Measurements from ENCODE around the gene EIF3L.

Gene EIF3L

GRCh38 chr22:37804352-37804880, 44.8 kb upstream of the EIF3L start:
- H3K4me3 ChIP-seq (ENCODE audit: low read depth, low read length) = peak overlapping the region; percentile 96
- no peaks in the 10 kb centered on the region for H3K27me3 ChIP-seq
- no peaks in the 10 kb centered on the region for H3K36me3 ChIP-seq
- peaks cover 4% of the 10 kb centered on the region; the same call in 1 of the 2 replicates for H3K4me1 ChIP-seq
- TF ChIP-seq, protein P1, sequence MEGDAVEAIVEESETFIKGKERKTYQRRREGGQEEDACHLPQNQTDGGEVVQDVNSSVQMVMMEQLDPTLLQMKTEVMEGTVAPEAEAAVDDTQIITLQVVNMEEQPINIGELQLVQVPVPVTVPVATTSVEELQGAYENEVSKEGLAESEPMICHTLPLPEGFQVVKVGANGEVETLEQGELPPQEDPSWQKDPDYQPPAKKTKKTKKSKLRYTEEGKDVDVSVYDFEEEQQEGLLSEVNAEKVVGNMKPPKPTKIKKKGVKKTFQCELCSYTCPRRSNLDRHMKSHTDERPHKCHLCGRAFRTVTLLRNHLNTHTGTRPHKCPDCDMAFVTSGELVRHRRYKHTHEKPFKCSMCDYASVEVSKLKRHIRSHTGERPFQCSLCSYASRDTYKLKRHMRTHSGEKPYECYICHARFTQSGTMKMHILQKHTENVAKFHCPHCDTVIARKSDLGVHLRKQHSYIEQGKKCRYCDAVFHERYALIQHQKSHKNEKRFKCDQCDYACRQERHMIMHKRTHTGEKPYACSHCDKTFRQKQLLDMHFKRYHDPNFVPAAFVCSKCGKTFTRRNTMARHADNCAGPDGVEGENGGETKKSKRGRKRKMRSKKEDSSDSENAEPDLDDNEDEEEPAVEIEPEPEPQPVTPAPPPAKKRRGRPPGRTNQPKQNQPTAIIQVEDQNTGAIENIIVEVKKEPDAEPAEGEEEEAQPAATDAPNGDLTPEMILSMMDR (IDR thresholded peaks at IDR 0.05; ENCODE audit: low read depth, low read length) = no peak
- no peak for DNase-seq
- no peaks in the 10 kb centered on the region for H3K9me3 ChIP-seq

DNA sequence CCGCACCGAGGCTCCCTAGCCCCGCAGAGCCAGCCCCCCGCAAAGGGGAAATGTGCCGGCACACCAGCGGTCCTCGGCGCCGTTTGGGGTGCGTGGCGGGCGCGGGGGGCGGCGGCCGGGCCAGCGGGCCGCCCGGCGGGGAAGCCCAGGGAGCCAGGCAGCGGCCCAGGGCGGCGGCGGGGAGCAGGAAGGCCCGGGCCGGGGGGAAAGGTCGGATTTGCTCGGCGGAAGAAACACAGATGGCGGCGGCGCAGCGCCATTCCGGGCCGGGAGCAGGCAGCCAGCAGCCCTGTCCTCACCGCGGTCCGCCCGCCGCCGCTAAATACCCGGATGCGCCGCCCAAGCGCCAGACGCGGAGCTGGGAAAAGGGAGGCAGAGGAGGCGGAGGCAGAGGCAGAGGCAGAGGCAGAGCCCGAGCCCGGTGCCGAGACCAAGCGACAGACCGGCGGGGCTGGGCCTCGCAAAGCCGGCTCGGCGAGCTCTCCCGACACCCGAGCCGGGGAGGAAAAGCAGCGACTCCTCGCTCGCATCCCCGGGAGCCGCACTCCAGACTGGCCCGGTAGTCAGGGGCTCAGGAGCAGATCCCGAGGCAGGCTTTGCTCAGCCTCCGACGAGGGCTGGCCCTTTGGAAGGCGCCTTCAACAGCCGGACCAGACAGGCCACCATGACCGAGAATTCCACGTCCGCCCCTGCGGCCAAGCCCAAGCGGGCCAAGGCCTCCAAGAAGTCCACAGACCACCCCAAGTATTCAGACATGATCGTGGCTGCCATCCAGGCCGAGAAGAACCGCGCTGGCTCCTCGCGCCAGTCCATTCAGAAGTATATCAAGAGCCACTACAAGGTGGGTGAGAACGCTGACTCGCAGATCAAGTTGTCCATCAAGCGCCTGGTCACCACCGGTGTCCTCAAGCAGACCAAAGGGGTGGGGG, 44.1 kb upstream of the EIF3L start:
- Histone ChIP-seq H3K4me1 (peaks cover 4% of the 10 kb centered on the region; the same call in 1 of the 2 replicates), H3K36me3 (no peaks in the 10 kb centered on the region), H3K9me3 (no peaks in the 10 kb centered on the region), H3K27me3 (no peaks in the 10 kb centered on the region), H3K4me3 (ENCODE audit: low read depth, low read length) (peak overlapping the region; percentile 96)
- peak; percentile 93 for DNase-seq
- TF ChIP-seq, protein P1 (IDR thresholded peaks at IDR 0.05; ENCODE audit: low read depth, low read length) = no peak

- Histone ChIP-seq H3K4me1 (peaks cover 4% of the 10 kb centered on the region; the same call in 1 of the 2 replicates), H3K4me3 (ENCODE audit: low read depth, low read length) (peak overlapping the region; percentile 96), H3K36me3 (no peaks in the 10 kb centered on the region), H3K9me3 (no peaks in the 10 kb centered on the region), H3K27me3 (no peaks in the 10 kb centered on the region)
- DNase-seq = no peak
- TF ChIP-seq, protein P1 (IDR thresholded peaks at IDR 0.05; ENCODE audit: low read depth, low read length) = no peak
Measured at GRCh38 chr22:37805810-37806277, 43.4 kb upstream of the EIF3L start.

DNA sequence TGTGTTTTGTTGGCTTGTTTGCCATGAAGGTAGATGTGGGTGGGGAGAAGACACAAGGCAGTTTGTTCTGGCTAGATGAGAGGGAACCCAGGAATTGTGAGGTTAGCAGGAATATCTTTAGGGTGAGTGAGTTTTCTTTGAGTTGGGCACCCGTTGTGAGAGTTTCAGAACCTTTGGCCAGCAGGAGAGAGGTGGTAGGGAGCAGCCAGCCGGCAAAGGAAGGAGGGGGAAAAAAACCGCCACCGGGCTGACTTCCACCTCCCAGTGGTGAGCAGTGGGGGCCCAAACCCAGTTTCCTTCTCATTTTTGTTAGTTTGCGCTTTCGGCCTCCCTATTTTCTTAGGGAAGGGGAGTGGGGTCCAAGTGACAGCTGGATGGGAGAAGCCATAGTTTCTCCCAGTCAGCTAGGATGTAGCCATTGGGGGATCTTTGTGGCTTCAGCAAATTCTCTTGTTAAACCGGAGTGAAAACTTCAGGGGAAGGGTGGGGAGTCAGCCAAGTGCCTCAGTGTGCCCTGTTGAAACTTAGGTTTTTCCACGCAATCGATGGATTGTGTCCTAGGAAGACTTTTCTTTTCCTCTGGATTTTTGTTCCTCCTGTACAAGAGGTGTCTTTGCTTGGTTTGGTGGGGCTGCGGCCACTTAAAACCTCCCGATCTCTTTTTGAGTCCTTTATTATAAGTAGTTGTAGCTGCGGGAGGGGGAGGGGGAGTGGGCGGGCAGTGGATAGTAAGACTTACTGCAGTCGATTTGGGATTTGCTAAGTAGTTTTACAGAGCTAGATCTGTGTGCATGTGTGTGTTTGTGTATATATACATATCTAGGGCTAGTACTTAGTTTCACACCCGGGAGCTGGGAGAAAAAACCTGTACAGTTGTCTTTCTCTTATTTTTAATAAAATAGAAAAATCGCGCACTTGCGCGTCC, 42.5 kb upstream of the EIF3L start:
- peak; percentile 47 for DNase-seq
- H3K36me3 ChIP-seq = no peaks in the 10 kb centered on the region
- no peaks in the 10 kb centered on the region for H3K27me3 ChIP-seq
- peaks cover 4% of the 10 kb centered on the region; the same call in 1 of the 2 replicates for H3K4me1 ChIP-seq
- TF ChIP-seq, protein P1 (IDR thresholded peaks at IDR 0.05; ENCODE audit: low read depth, low read length) = no peak
- no peaks in the 10 kb centered on the region for H3K9me3 ChIP-seq
- H3K4me3 ChIP-seq (ENCODE audit: low read depth, low read length) = peak overlapping the region; percentile 96

GRCh38 chr22:37807410-37808293, 41.6 kb upstream of the EIF3L start, which contains the start of gene GCAT:
GCAT (plus strand) TSS chr22:37807934; CDS start chr22:37807968, 34 bp downstream.
- no peaks in the 10 kb centered on the region for H3K36me3 ChIP-seq
- H3K4me3 ChIP-seq (ENCODE audit: low read depth, low read length) = peak within 1 kb of the TSS; percentile 96
- peaks cover 4% of the 10 kb centered on the region; the same call in 1 of the 2 replicates for H3K4me1 ChIP-seq
- H3K27me3 ChIP-seq = no peaks in the 10 kb centered on the region
- TF ChIP-seq, protein P1 (IDR thresholded peaks at IDR 0.05; ENCODE audit: low read depth, low read length) = no peak
- no peaks in the 10 kb centered on the region for H3K9me3 ChIP-seq
- DNase-seq = peak; percentile 98
